Testis (tissue), 2 donors: ENCODE results near the gene KDSR.

ENCODE experiments used
- CTCF ChIP-seq, 3 experiments: fragments of 450-650 bp in 2 of 3; fragments of 200-600 bp in 1 of 3; sonication (generic) in 1 of 3; IDR thresholded peaks; one replicate each; pipeline ENCODE4 v1.5.1; 2016 to 2019; ENCODE audit warnings: antibody characterized with exemption in 3 of 3, mild to moderate bottlenecking in 2 of 3, moderate library complexity in 1 of 3
- POLR2A ChIP-seq: fragments of 450-650 bp; IDR thresholded peaks from one replicate; pipeline ENCODE4 v1.6.1; 2017; ENCODE audit warnings: antibody characterized with exemption, mild to moderate bottlenecking, moderate library complexity

- TF ChIP-seq CTCF (IDR thresholded peaks at IDR 0.05) = no peak
- no peak for TF ChIP-seq POLR2A
These were observed 35.5 kb upstream of the KDSR start for GRCh38 chr18:63402246-63403162.
